Neural progenitor cell (in vitro differentiated cells): ENCODE results near the gene BDKRB2. TPM values are rescaled to one million over a fixed set of nuclear protein-coding genes. Genes with fewer than 3 reads are reported as not detected.

Experiments used
- DNase-seq: peaks from one replicate; pipeline ENCODE4 v3.0.0-alpha.2; 2016; ENCODE audit warnings: low spot score
- H2AFZ ChIP-seq: fragments of 200-600 bp; sonication (generic); replicated peaks from 2 replicates; pipeline ENCODE4 v1.6.1; 2016; ENCODE audit warnings: antibody characterized with exemption
- H3F3A ChIP-seq: fragments of 200-600 bp; sonication (generic); 2 replicates; pipeline ENCODE4 v1.6.1; 2016; ENCODE audit warnings: antibody characterized with exemption, low read depth
- H3K27ac ChIP-seq: fragments of 200-600 bp; sonication (generic); 2 replicates; pipeline ENCODE4 v1.5.1; 2016; ENCODE audit warnings: mild to moderate bottlenecking
- H3K27me3 ChIP-seq: fragments of 200-600 bp; sonication (generic); 2 replicates; pipeline ENCODE4 v1.6.1; 2016; ENCODE audit warnings: mild to moderate bottlenecking, moderate library complexity
- H3K36me3 ChIP-seq: fragments of 200-600 bp; sonication (generic); 2 replicates; pipeline ENCODE4 v1.5.1; 2016
- H3K4me1 ChIP-seq: fragments of 200-600 bp; sonication (generic); 2 replicates; pipeline ENCODE4 v1.6.1; 2016; ENCODE audit warnings: mixed run types
- H3K4me2 ChIP-seq: fragments of 200-600 bp; sonication (generic); 2 replicates; pipeline ENCODE4 v1.6.1; 2016
- H3K4me3 ChIP-seq: fragments of 200-600 bp; sonication (generic); 2 replicates; pipeline ENCODE4 v1.5.1; 2016
- H3K79me2 ChIP-seq: fragments of 200-600 bp; sonication (generic); 2 replicates; pipeline ENCODE4 v1.6.1; 2016; ENCODE audit warnings: low read depth
- H3K9ac ChIP-seq: fragments of 200-600 bp; sonication (generic); 2 replicates; pipeline ENCODE4 v1.6.1; 2016
- H3K9me3 ChIP-seq: fragments of 200-600 bp; sonication (generic); 2 replicates; pipeline ENCODE4 v1.5.1; 2016; ENCODE audit warnings: low read depth
- H4K20me1 ChIP-seq: fragments of 200-600 bp; sonication (generic); 2 replicates; pipeline ENCODE4 v1.6.1; 2016; ENCODE audit warnings: low read depth
- H3K27ac Mint-ChIP-seq: 3 replicates; pipeline ENCODE4 v1.8.0; 2021; ENCODE audit warnings: mixed read lengths
- H3K27me3 Mint-ChIP-seq: 2 replicates; pipeline ENCODE4 v1.8.0; 2022; ENCODE audit warnings: low read depth, mild to moderate bottlenecking, inconsistent platforms, moderate library complexity, mixed read lengths; ENCODE audit not compliant: insufficient read depth
- H3K36me3 Mint-ChIP-seq: 3 replicates; pipeline ENCODE4 v1.8.0; 2021; ENCODE audit warnings: mixed read lengths
- H3K4me1 Mint-ChIP-seq: 3 replicates; pipeline ENCODE4 v1.8.0; 2021; ENCODE audit warnings: mixed read lengths
- H3K4me3 Mint-ChIP-seq: 3 replicates; pipeline ENCODE4 v1.8.0; 2021; ENCODE audit warnings: mild to moderate bottlenecking, moderate library complexity, mixed read lengths
- H3K9me3 Mint-ChIP-seq: 3 replicates; pipeline ENCODE4 v1.8.0; 2020; ENCODE audit warnings: mixed read lengths
- CTCF ChIP-seq: fragments of 200-600 bp; sonication (generic); IDR thresholded peaks from 2 replicates; pipeline ENCODE4 v1.5.1; 2017; ENCODE audit warnings: antibody characterized with exemption, mild to moderate bottlenecking
- EZH2 ChIP-seq: fragments of 200-600 bp; sonication (generic); IDR thresholded peaks from 2 replicates; pipeline ENCODE4 v1.6.1; 2017; ENCODE audit warnings: antibody characterized with exemption, mild to moderate bottlenecking, moderate library complexity
- EZH2phosphoT487 ChIP-seq: fragments of 200-600 bp; sonication (generic); IDR thresholded peaks from 2 replicates; pipeline ENCODE4 v1.6.1; 2017; ENCODE audit warnings: antibody characterized with exemption
- total RNA-seq: library from RNA; depleted of rRNA; stranded (reverse); fragments of >200 nt; gene quantifications from 2 replicates; pipeline ENCODE4 v1.2.3, GENCODE V29; 2015; ENCODE audit warnings: low replicate concordance

BDKRB2 gene
- total RNA-seq, 1 donor from 2014 or later, result 0.37 TPM

GRCh38 chr14:96238676-96239265 lies 34.1 kb downstream of the BDKRB2 start:
- peaks cover 6% of the 10 kb centered on the region for H3F3A ChIP-seq
- Mint-ChIP-seq H3K36me3 (no peaks in the 10 kb centered on the region), H3K4me1 (peaks cover 12% of the 10 kb centered on the region), H3K27me3 (peaks cover 13% of the 10 kb centered on the region), H3K27ac (no peak overlapping the region), H3K9me3 (peaks cover 13% of the 10 kb centered on the region), H3K4me3 (no peak overlapping the region)
- no peak overlapping the region for H3K9ac ChIP-seq
- no peaks in the 10 kb centered on the region for H3K36me3 ChIP-seq
- H3K9me3 ChIP-seq, result no peaks in the 10 kb centered on the region
- no peak overlapping the region for H3K4me2 ChIP-seq
- no peak for TF ChIP-seq EZH2phosphoT487
- no peak for TF ChIP-seq CTCF
- TF ChIP-seq EZH2, result no peak
- no peaks in the 10 kb centered on the region for H3K4me1 ChIP-seq
- no peaks in the 10 kb centered on the region for H4K20me1 ChIP-seq
- no peaks in the 10 kb centered on the region for H3K79me2 ChIP-seq
- no peak for DNase-seq
- H3K27me3 ChIP-seq, result no peaks in the 10 kb centered on the region
- H3K4me3 ChIP-seq, result no peak overlapping the region
- H2AFZ ChIP-seq, result no peak overlapping the region
- no peak overlapping the region for H3K27ac ChIP-seq

- Histone ChIP-seq H3K9me3 (no peaks in the 10 kb centered on the region), H3K27me3 (no peaks in the 10 kb centered on the region), H3F3A (peaks cover 6% of the 10 kb centered on the region), H3K4me3 (no peak overlapping the region), H3K27ac (no peak overlapping the region), H4K20me1 (no peaks in the 10 kb centered on the region), H3K36me3 (no peaks in the 10 kb centered on the region), H3K9ac (no peak overlapping the region), H3K4me2 (no peak overlapping the region), H3K79me2 (no peaks in the 10 kb centered on the region), H2AFZ (no peak overlapping the region), H3K4me1 (no peaks in the 10 kb centered on the region)
- H3K27me3 Mint-ChIP-seq, result peaks cover 9% of the 10 kb centered on the region
- no peak overlapping the region for H3K27ac Mint-ChIP-seq
- TF ChIP-seq CTCF, result no peak
- no peak for TF ChIP-seq EZH2phosphoT487
- TF ChIP-seq EZH2, result no peak
- H3K36me3 Mint-ChIP-seq, result no peaks in the 10 kb centered on the region
- peaks cover 7% of the 10 kb centered on the region for H3K4me1 Mint-ChIP-seq
- H3K4me3 Mint-ChIP-seq, result no peak overlapping the region
- DNase-seq, result no peak
- peaks cover 13% of the 10 kb centered on the region for H3K9me3 Mint-ChIP-seq
Measured at GRCh38 chr14:96239711-96240141, 35.1 kb downstream of the BDKRB2 start.

- no peaks in the 10 kb centered on the region for H3K36me3 Mint-ChIP-seq
- DNase-seq, result no peak
- H3K27me3 Mint-ChIP-seq, result peaks cover 8% of the 10 kb centered on the region
- Histone ChIP-seq H3K9me3 (no peaks in the 10 kb centered on the region), H3K79me2 (no peaks in the 10 kb centered on the region), H3K27ac (no peak overlapping the region), H3K36me3 (no peaks in the 10 kb centered on the region), H3K4me1 (no peaks in the 10 kb centered on the region), H3K9ac (no peak overlapping the region), H4K20me1 (no peaks in the 10 kb centered on the region), H2AFZ (no peak overlapping the region), H3K27me3 (no peaks in the 10 kb centered on the region), H3K4me2 (no peak overlapping the region), H3K4me3 (no peak overlapping the region), H3F3A (peaks cover 6% of the 10 kb centered on the region)
- peaks cover 1% of the 10 kb centered on the region for H3K4me1 Mint-ChIP-seq
- no peak overlapping the region for H3K4me3 Mint-ChIP-seq
- H3K9me3 Mint-ChIP-seq, result peaks cover 15% of the 10 kb centered on the region
- TF ChIP-seq EZH2phosphoT487 (no peak), EZH2 (no peak), CTCF (no peak)
- no peak overlapping the region for H3K27ac Mint-ChIP-seq
Measured at GRCh38 chr14:96240641-96241040, 36.0 kb downstream of the BDKRB2 start.
